Endothelial cell of umbilical vein (primary cell): ENCODE data around the gene FLRT2.

Source experiments
- EZH2 ChIP-seq: IDR thresholded peaks from 2 replicates; pipeline ENCODE4 v1.6.1; 2012; ENCODE audit warnings: borderline replicate concordance, low read depth, mild to moderate bottlenecking, moderate library complexity, low read length, inconsistent platforms; ENCODE audit not compliant: severe bottlenecking
- FOS ChIP-seq: IDR thresholded peaks from 2 replicates; pipeline ENCODE4 v1.6.1; 2011; ENCODE audit warnings: mild to moderate bottlenecking, low read length, moderate library complexity, borderline replicate concordance; ENCODE audit not compliant: insufficient read depth
- GATA2 ChIP-seq: IDR thresholded peaks from 2 replicates; pipeline ENCODE4 v1.7.0; 2011; ENCODE audit warnings: low read depth, mild to moderate bottlenecking, moderate library complexity, mixed read lengths, low read length; ENCODE audit not compliant: insufficient read length, insufficient read depth
- JUN ChIP-seq: IDR thresholded peaks from 2 replicates; pipeline ENCODE4 v1.6.1; 2011; ENCODE audit warnings: borderline replicate concordance, low read depth; ENCODE audit not compliant: insufficient read length, insufficient read depth
- MYC ChIP-seq: IDR thresholded peaks from one replicate; pipeline ENCODE4 v1.6.1; 2011; ENCODE audit warnings: mild to moderate bottlenecking, low read depth, low read length
- POLR2A ChIP-seq: IDR thresholded peaks from 2 replicates; pipeline ENCODE4 v1.6.1; 2012; ENCODE audit warnings: low read depth, mild to moderate bottlenecking, control low read depth, low read length
- POLR2AphosphoS5 ChIP-seq: IDR thresholded peaks from 2 replicates; pipeline ENCODE4 v1.6.1; 2012; ENCODE audit warnings: low read depth, mild to moderate bottlenecking, control low read depth, low read length, moderate library complexity; ENCODE audit not compliant: insufficient read depth
- TF ChIP-seq, protein P1 (sequence below), 2 donors: IDR thresholded peaks; 1 replicate in 1 of 2; 2 replicates in 1 of 2; pipeline ENCODE4 v1.5.1; 2011; ENCODE audit warnings: low read length in 2 of 2, mild to moderate bottlenecking in 2 of 2, moderate library complexity in 2 of 2, control low read depth in 1 of 2, inconsistent platforms in 1 of 2, low read depth in 1 of 2; ENCODE audit not compliant: insufficient read depth in 1 of 2; ENCODE audit errors: extremely low read depth in 1 of 2
- TF ChIP-seq, protein P2 (sequence below): IDR thresholded peaks from 2 replicates; pipeline ENCODE4 v1.6.1; 2011; ENCODE audit not compliant: insufficient read depth, insufficient read length

DNA sequence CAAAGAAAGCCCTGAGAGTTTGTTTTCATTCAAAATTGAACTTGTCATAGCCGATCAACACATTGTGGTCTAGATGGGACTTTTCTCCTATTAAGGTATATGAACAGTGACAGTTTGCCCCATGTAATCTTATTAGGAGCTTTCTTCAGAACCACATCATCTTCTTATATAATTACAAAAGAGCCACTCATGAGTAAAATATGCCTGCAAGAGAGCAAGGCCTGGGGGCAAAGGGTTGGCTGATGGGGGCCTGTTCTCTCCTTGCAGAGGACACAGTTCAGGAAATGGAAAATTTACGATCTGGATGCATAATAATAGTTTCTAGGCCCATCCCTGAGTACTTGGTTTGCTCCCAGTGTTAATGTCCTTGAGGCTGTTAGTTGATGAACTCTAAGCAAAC lies 87.8 kb downstream of the FLRT2 start:
- TF ChIP-seq MYC (no peak), POLR2AphosphoS5 (no peak), EZH2 (no peak), GATA2 (no peak), POLR2A (no peak), JUN (no peak), FOS (no peak)
- TF ChIP-seq, protein P1, sequence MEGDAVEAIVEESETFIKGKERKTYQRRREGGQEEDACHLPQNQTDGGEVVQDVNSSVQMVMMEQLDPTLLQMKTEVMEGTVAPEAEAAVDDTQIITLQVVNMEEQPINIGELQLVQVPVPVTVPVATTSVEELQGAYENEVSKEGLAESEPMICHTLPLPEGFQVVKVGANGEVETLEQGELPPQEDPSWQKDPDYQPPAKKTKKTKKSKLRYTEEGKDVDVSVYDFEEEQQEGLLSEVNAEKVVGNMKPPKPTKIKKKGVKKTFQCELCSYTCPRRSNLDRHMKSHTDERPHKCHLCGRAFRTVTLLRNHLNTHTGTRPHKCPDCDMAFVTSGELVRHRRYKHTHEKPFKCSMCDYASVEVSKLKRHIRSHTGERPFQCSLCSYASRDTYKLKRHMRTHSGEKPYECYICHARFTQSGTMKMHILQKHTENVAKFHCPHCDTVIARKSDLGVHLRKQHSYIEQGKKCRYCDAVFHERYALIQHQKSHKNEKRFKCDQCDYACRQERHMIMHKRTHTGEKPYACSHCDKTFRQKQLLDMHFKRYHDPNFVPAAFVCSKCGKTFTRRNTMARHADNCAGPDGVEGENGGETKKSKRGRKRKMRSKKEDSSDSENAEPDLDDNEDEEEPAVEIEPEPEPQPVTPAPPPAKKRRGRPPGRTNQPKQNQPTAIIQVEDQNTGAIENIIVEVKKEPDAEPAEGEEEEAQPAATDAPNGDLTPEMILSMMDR (IDR thresholded peaks at IDR 0.05; ENCODE audit: extremely low read depth in 1 of 2, insufficient read depth in 1 of 2, low read depth in 1 of 2, low read length in 2 of 2), result no peak
- TF ChIP-seq, protein P2, sequence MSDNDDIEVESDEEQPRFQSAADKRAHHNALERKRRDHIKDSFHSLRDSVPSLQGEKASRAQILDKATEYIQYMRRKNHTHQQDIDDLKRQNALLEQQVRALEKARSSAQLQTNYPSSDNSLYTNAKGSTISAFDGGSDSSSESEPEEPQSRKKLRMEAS, result no peak
